Epithelial cell of esophagus (primary cell): ENCODE results near the gene RANBP9.

Source experiments
- DNase-seq: peaks from one replicate; pipeline ENCODE4 v3.0.0; 2010; ENCODE audit warnings: low read depth
- H3K4me3 ChIP-seq: 2 replicates; pipeline ENCODE4 v1.5.1; 2011; ENCODE audit warnings: mild to moderate bottlenecking, low read length, control low read depth
- TF ChIP-seq, protein P1 (sequence below): IDR thresholded peaks from 2 replicates; pipeline ENCODE4 v1.5.1; 2011; ENCODE audit warnings: low read depth, mild to moderate bottlenecking, low read length, control low read depth, inconsistent platforms; ENCODE audit not compliant: insufficient read depth; ENCODE audit errors: missing control alignments

RANBP9 gene

DNA sequence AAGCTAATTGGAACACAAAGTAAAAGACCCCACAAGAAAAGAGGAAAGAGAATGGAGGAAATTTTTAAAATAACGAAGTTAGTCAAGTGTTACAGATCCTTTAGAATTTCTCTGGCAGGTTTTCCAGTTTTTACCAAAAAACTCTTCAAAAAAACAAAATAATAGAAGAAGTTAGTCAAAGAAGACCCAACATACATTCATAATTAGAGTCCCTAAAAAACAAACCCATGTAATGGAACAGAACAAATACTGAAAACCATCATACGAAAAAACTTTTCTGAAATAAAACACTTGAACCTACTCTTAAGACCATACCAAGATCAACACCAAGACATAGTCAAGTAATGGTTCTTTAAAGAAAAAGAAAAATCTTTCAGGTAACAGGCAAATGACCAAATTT lies 31.6 kb downstream of the RANBP9 start:
- no peak overlapping the region for H3K4me3 ChIP-seq
- no peak for DNase-seq
- TF ChIP-seq, protein P1, sequence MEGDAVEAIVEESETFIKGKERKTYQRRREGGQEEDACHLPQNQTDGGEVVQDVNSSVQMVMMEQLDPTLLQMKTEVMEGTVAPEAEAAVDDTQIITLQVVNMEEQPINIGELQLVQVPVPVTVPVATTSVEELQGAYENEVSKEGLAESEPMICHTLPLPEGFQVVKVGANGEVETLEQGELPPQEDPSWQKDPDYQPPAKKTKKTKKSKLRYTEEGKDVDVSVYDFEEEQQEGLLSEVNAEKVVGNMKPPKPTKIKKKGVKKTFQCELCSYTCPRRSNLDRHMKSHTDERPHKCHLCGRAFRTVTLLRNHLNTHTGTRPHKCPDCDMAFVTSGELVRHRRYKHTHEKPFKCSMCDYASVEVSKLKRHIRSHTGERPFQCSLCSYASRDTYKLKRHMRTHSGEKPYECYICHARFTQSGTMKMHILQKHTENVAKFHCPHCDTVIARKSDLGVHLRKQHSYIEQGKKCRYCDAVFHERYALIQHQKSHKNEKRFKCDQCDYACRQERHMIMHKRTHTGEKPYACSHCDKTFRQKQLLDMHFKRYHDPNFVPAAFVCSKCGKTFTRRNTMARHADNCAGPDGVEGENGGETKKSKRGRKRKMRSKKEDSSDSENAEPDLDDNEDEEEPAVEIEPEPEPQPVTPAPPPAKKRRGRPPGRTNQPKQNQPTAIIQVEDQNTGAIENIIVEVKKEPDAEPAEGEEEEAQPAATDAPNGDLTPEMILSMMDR: no peak

DNA sequence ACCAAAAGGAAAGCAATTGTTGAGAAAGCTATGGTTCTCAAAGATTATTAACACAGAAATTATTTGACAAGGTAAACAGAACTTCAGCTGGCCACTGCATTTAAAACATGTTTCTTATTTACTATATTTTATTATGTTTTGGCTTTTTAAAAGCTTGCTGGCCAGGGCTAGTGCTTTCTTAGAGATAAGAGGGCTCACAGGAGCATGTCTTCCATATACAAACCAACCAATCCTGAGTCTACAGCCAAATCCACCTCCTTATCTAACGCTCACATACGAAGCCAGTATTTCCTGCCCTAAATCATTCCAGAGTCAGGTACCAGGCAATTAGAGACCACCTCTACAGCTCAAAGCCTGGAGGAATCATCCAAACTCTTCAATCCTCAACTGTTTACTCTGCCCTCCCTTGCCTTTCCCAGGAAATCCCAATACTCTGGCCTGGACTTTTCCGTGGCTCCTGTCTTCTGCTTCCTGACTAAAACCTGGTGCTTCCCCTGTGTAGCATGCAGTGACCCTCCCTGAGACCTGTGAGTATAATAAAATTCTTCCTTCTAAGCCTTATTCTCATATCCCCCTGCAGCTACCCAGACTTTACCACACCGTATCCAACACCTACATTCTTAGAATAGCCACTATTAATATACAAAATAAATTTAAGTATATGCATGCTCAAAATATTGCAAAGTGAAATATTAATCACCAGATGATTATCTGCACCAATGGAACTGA lies 33.2 kb downstream of the RANBP9 start:
- DNase-seq: no peak
- TF ChIP-seq, protein P1: no peak
- H3K4me3 ChIP-seq: no peak overlapping the region

DNA sequence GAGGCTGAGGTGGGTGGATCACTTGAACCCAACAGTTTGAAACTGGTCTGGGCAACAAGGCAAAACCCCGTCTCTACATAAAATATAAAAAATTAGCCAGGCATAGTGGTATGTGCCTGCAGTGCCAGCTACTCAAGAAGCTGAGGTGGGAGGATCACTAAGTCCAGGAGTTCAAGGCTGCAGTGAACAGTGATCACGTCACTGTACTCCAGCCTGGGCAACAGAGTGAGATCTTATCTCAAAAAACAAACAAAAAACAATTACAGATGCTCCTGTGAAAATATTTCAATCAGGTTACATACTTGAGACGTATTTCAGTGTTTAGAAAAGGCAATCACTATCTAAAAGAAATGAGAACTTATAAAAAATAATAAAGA lies 33.8 kb downstream of the RANBP9 start:
- TF ChIP-seq, protein P1: no peak
- no peak overlapping the region for H3K4me3 ChIP-seq
- DNase-seq: no peak

DNA sequence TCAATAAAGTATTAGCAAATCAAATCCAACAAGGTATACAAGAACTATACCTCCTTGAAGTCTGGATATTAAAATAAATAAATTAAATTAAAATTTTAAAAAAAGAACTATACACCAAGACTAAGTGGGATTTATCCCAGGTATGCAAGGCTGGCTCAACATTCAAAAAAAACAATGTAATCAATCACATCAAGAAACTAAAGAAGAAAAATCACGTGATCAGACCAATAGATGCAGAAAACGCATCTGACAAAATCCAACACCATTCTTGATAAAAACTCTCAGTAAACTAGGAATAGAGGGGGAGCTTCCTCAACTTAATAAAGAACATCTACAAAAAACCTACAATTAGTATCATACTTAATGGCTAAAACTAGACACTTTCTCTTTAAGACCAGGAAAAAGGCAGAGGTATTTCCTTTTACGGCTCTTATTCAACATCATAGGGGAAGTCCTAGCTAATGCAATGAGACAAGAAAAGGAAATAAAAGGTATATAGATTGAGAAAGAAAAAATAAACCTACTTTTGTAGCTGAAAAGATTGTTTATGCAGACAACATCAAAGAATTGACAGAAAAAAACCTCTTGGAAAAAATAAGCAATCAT lies 35.0 kb downstream of the RANBP9 start:
- TF ChIP-seq, protein P1: no peak
- no peak for DNase-seq
- H3K4me3 ChIP-seq: no peak overlapping the region

DNA sequence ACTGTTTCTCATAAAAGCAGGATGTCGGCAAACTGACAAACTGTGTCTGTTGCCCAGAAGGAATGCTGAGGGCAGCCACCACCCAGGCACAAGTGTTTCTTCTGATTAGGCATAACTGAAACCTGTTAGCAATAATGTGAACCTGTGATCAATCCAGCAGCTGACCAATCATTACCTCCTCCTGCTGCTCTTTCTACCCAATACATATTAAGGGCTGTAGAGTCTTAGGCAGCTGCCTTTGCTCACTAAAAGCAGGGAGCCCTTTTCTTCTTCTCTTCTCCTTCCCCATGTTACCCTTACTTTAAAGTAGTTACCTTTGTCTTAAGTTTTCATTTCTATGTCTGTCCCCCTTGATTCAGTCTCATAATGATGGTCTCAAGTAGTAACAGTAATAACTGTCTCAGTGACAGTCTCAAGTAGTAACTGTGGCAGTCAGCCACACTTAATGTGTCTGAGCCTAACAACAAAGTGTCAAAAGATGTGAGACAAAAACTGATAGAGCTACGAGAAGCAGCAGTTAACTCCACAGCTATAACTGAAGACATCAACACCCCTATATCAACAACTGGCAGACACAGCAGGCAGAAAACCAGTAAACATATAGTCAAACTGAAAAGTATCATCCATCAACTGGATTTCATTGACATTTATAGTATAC lies 37.0 kb downstream of the RANBP9 start:
- no peak overlapping the region for H3K4me3 ChIP-seq
- no peak for DNase-seq
- TF ChIP-seq, protein P1: no peak

DNA sequence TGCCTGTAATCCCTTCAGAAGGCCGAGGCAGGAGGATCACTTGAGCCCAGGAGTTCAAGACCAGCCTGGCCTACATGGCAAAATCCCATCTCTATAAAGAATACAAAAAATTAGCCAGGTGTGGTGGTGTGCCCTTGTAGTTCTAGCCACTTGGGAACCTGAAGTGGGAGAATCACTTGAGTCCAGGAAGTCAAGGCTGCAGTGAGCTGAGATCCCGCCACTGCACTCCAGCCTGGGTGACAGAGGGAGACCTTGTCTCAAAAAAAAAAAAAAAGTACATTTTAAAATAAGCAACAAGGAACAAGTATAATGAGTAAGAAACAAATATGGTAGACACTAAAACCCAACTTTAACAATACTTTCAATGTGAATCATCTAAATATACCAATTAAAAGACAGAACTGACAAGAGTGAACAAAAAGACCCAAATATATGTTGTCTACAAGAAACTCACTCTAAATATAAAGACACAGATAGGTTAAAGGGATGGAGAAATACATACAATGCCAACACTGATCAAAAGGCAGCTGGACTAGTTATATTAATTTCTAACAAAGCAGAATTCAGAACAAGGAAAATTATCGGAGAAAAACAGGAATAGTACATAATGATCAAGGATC lies 37.7 kb downstream of the RANBP9 start:
- TF ChIP-seq, protein P1: no peak
- H3K4me3 ChIP-seq: no peak overlapping the region
- DNase-seq: no peak
